C1 segment of cervical spinal cord (tissue), 14 donors: ENCODE results near the gene DCUN1D3.
"Not testable (repeated sequence)": the region's sequence is repeated elsewhere in the genome, so short reads cannot be mapped to it uniquely, and the experiment has no call there.

ENCODE experiments used
- DNase-seq, 14 donors: peaks; one replicate each; lab custom pipeline; 2025; lab: John Stamatoyannopoulos, UW

DCUN1D3 gene

GRCh38 chr16:20900299-20901067, at the start of gene DCUN1D3, which contains the start of gene LYRM1:
DCUN1D3 (minus strand) TSS chr16:20900358; CDS start chr16:20862538, 37,820 bp downstream.
LYRM1 (plus strand) TSS chr16:20900771; CDS start chr16:20915556, 14,785 bp downstream.
- peak; percentile 70 to 99 (median 94) for DNase-seq

- no peak for DNase-seq
Observed at GRCh38 chr16:20949660-20950059, 49.5 kb upstream of the DCUN1D3 start.

DNA sequence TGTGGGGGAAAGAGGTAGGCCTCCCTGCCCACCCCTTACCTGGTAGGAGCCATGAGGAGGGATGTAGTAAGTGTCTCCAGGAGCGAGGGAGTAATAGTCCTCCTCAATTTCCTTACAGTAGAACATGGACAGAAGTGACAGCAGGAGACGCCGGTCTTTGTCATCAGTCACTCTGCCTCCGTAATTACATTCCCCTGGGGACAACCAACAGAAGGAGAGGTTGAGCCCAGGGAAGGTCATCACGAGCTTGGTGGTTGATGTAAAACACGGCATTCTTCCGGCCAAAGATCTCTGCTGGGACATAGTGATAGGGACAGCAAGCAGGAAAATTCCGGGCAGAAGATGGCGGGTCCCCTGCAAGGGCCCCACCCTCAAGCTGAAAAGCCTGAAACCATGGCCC, 48.3 kb upstream of the DCUN1D3 start:
- DNase-seq: no peak

DNA sequence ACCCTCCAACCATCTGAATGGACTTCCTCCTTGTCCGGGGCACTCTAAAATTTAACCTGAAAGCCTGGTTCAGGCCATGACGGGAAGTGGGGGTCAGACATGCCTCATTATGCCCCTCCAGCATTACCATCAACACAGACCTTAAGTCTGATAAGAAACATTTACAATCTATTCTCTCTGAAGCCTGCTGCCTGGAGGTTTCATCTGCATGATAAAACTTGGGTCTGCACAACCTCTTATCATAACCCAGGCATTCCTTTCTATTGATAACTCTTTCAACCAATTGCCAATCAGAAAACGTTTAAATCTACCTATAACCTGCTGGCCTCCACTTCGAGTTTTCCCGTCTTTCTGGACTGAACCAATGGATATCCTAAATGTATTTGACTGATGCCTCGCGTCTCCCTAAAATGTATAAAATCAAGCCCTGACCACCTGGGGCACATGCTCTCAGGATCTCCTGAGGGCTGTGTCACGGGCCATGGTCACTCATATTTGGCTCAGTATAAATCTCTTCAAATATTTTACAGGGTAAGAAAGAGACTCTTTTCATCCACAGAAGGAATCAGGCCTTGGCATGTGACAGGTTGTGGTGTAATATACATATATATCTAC, 46.0 kb upstream of the DCUN1D3 start:
- DNase-seq: no peak

GRCh38 chr16:20945575-20945875, 45.4 kb upstream of the DCUN1D3 start:
- not testable (repeated sequence) for DNase-seq

- DNase-seq: no peak
Observed at GRCh38 chr16:20944861-20945574, 44.9 kb upstream of the DCUN1D3 start.

GRCh38 chr16:20942256-20942655, 42.1 kb upstream of the DCUN1D3 start:
- no peak for DNase-seq

DNA sequence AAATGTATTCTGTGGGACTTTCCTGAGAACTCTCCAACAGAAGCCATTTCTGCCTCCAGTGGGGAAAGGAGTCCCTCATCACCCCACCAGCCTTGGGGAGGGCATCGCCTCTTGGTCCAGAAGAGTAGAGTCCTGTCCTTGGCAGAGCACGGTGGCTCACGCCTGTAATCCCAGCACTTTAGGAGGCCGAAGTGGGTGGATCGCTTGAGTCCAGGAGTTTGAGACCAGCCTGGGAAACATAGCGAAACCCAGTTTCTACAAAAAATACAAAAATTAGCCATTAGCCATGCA, 41.4 kb upstream of the DCUN1D3 start:
- no peak for DNase-seq

GRCh38 chr16:20940871-20941635, 40.9 kb upstream of the DCUN1D3 start:
- DNase-seq: no peak

- no peak for DNase-seq
Observed at GRCh38 chr16:20939611-20940010, 39.5 kb upstream of the DCUN1D3 start.

GRCh38 chr16:20938426-20938825, 38.3 kb upstream of the DCUN1D3 start:
- DNase-seq: no peak

GRCh38 chr16:20937736-20938135, 37.6 kb upstream of the DCUN1D3 start:
- DNase-seq: no peak

GRCh38 chr16:20933589-20933988, 33.4 kb upstream of the DCUN1D3 start:
- no peak for DNase-seq

- DNase-seq: no peak
Observed at GRCh38 chr16:20931066-20931600, 31.0 kb upstream of the DCUN1D3 start.

DNA sequence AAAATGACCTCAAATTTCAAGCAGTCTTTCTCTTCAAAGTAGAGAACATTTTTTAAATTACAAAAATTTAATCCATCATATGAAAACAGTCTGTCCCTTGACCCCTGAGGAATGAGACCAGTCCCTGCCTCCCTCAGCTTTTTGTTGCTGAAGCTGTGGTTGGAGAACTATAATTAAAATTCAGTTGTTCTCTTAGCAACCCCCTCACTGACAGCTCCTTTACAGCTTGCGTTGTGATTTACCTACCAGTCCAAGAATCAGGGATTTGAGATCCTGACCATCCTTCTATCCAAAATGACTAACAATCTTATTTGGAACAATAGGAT, 30.2 kb upstream of the DCUN1D3 start:
- DNase-seq: no peak

GRCh38 chr16:20929676-20930364, 29.7 kb upstream of the DCUN1D3 start:
- DNase-seq: peak in 1 of 14 donors; percentile 94

DNA sequence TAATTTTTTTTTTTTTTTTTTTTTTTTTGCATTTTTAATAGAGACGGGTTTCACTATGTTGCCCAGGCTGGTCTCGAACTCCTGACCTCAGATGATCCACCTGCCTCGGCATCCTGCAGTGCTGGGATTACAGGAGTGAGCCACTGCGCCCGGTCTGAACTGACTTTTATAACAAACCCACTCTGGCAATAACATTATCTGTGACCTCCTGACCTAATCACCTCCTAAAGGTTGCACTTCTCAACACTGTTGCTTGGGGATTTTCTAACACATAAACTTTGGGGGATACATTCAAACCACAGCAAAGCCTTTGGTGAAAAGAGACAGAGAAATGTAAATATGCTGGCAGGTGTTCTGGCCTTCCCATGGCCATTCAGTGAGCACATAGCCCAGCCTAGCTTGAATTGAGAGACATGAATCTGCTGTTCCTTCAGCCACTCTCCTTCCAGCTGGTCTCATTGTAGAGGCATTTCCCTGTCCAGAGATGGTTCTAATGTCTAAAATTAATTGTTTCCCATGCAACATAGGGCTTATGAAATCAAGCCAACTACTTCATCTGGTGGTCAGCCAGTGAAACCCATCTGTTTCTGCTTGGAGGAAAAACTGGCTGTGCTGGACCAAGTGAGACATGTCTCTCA, 28.7 kb upstream of the DCUN1D3 start:
- DNase-seq: peak in 1 of 14 donors; percentile 94

GRCh38 chr16:20925751-20926150, 25.6 kb upstream of the DCUN1D3 start:
- no peak for DNase-seq

DNA sequence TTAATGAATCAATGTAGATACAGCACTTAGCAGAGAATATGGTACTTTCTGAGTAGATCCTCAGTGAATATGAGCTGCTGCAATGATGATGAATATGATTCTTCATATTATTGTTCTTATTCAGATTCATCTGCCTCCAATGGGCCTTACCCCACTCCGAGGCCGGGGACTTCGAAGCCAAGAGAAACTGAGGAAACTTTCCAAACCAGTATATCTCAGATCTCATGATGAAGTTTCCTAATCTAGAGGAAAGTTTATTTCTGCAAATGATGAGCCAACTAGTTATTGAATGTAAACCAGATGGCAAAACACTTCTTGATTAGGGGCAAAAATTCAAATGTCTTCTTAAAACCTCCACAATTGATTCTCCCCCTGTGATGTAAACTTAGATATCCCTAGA, 23.7 kb upstream of the DCUN1D3 start:
- DNase-seq: no peak

DNA sequence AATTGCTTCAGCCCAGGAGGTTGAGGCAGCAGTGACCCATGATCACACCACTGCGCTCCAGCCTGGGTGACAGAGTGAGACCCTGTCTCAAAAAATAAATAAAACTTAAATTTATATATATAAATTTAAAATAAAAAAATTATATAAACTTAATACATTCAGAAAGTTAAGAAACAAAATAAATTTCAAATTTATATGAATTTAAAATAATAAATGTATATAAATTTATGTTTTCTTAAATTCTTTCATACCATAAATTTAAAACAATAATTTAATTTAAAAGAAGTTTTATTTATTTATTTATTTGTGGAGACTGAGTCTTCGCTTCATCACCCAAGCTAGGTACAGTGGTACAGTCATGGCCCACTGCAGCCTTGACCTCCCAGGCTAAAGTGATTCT, 20.6 kb upstream of the DCUN1D3 start:
- no peak for DNase-seq

- DNase-seq: no peak
Observed at GRCh38 chr16:20920091-20920490, 19.9 kb upstream of the DCUN1D3 start.
